HepG2 (cell line): ENCODE measurements around the gene C1orf198. TPM values are rescaled to one million over a fixed set of nuclear protein-coding genes. Genes with fewer than 3 reads are reported as not detected.

ENCODE experiments used
- MEIS2 ChIP-seq: sonication (generic); formaldehyde crosslinking; IDR thresholded peaks from 2 replicates; pipeline ENCODE4 v1.9.0; 2021; ENCODE audit warnings: mild to moderate bottlenecking, missing genetic modification reagents
- POLR2G ChIP-seq: fragments of 200-400 bp; formaldehyde crosslinking; IDR thresholded peaks from 2 replicates; pipeline ENCODE4 v1.6.1; 2018; ENCODE audit warnings: mild to moderate bottlenecking, low read depth, low read length, moderate library complexity
- UBTF ChIP-seq: sonication (generic); formaldehyde crosslinking; IDR thresholded peaks from 2 replicates; pipeline ENCODE4 v1.4.0; 2020; ENCODE audit warnings: mild to moderate bottlenecking, missing genetic modification reagents
- ZNF17 ChIP-seq: sonication (generic); formaldehyde crosslinking; IDR thresholded peaks from 2 replicates; pipeline ENCODE4 v1.5.0; 2020; ENCODE audit warnings: mild to moderate bottlenecking, missing genetic modification reagents
- ZNF430 ChIP-seq: sonication (generic); formaldehyde crosslinking; IDR thresholded peaks from 2 replicates; pipeline ENCODE4 v1.9.0; 2021; ENCODE audit warnings: mild to moderate bottlenecking, missing genetic modification reagents
- polyA plus RNA-seq, 8 experiments: library from polyadenylated mRNA; depleted of rRNA in 3 of 8; stranded (reverse) in 7 of 8; unstranded in 1 of 8; fragments of >200 nt; fragmentation: Illumina TruSeq in 4 of 8; extraction: Trizol in 4 of 8; gene quantifications; 2 replicates each; pipeline versions ENCODE4 v1.2.1 to v1.2.3, GENCODE V29; 2011 to 2016; ENCODE audit warnings: low read depth in 4 of 8, missing spikeins in 1 of 8, mixed read lengths in 1 of 8; ENCODE audit not compliant: insufficient read depth in 1 of 8
- total RNA-seq, 5 experiments: library from RNA; depleted of rRNA; stranded (reverse); fragments of >200 nt; fragmentation: Illumina TruSeq; extraction: Trizol; gene quantifications; 2 replicates each; pipeline ENCODE4 v1.2.3, GENCODE V29; 2016; ENCODE audit warnings: low read depth in 1 of 5
- TF ChIP-seq, protein P1 (sequence below): sonication (generic); formaldehyde crosslinking; IDR thresholded peaks from one replicate; pipeline ENCODE4 v1.5.1; 2020; ENCODE audit warnings: mild to moderate bottlenecking, missing genetic modification reagents; ENCODE audit errors: not compliant biosample characterization
- TF ChIP-seq, protein P2 (sequence below): sonication (generic); formaldehyde crosslinking; IDR thresholded peaks from 2 replicates; pipeline ENCODE4 v1.4.0; 2020; ENCODE audit warnings: mild to moderate bottlenecking, low read depth, missing genetic modification reagents

The C1orf198 gene
- total and polyA plus RNA-seq, 2 of the 13 experiments (the other 11 are each of a cell fraction or from before 2014, with no cell fraction given): 12.7 to 13.4 TPM

- TF ChIP-seq, protein P1, sequence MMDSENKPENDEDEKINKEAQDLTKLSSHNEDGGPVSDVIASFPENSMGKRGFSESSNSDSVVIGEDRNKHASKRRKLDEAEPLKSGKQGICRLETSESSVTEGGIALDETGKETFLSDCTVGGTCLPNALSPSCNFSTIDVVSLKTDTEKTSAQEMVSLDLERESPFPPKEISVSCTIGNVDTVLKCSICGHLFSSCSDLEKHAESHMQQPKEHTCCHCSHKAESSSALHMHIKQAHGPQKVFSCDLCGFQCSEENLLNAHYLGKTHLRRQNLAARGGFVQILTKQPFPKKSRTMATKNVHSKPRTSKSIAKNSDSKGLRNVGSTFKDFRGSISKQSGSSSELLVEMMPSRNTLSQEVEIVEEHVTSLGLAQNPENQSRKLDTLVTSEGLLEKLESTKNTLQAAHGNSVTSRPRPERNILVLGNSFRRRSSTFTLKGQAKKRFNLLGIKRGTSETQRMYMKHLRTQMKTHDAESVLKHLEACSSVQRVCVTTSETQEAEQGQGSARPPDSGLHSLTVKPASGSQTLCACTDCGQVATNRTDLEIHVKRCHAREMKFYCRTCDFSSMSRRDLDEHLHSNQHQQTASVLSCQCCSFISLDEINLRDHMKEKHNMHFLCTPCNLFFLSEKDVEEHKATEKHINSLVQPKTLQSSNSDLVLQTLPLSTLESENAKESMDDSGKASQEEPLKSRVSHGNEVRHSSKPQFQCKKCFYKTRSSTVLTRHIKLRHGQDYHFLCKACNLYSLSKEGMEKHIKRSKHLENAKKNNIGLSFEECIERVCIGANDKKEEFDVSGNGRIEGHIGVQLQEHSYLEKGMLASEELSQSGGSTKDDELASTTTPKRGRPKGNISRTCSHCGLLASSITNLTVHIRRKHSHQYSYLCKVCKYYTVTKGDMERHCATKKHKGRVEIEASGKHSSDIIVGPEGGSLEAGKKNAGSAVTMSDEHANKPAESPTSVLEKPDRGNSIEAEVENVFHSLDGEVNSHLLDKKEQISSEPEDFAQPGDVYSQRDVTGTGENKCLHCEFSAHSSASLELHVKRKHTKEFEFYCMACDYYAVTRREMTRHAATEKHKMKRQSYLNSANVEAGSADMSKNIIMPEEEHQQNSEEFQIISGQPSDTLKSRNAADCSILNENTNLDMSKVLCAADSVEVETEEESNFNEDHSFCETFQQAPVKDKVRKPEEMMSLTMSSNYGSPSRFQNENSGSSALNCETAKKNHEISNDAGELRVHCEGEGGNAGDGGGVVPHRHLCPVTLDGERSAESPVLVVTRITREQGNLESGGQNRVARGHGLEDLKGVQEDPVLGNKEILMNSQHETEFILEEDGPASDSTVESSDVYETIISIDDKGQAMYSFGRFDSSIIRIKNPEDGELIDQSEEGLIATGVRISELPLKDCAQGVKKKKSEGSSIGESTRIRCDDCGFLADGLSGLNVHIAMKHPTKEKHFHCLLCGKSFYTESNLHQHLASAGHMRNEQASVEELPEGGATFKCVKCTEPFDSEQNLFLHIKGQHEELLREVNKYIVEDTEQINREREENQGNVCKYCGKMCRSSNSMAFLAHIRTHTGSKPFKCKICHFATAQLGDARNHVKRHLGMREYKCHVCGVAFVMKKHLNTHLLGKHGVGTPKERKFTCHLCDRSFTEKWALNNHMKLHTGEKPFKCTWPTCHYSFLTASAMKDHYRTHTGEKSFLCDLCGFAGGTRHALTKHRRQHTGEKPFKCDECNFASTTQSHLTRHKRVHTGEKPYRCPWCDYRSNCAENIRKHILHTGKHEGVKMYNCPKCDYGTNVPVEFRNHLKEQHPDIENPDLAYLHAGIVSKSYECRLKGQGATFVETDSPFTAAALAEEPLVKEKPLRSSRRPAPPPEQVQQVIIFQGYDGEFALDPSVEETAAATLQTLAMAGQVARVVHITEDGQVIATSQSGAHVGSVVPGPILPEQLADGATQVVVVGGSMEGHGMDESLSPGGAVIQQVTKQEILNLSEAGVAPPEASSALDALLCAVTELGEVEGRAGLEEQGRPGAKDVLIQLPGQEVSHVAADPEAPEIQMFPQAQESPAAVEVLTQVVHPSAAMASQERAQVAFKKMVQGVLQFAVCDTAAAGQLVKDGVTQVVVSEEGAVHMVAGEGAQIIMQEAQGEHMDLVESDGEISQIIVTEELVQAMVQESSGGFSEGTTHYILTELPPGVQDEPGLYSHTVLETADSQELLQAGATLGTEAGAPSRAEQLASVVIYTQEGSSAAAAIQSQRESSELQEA (CRISPR knock-in tag): no peak
- TF ChIP-seq ZNF430 (no peak), UBTF (CRISPR knock-in tag) (no peak), ZNF17 (CRISPR knock-in tag) (no peak), POLR2G (no peak), MEIS2 (CRISPR knock-in tag) (no peak)
- TF ChIP-seq, protein P2, sequence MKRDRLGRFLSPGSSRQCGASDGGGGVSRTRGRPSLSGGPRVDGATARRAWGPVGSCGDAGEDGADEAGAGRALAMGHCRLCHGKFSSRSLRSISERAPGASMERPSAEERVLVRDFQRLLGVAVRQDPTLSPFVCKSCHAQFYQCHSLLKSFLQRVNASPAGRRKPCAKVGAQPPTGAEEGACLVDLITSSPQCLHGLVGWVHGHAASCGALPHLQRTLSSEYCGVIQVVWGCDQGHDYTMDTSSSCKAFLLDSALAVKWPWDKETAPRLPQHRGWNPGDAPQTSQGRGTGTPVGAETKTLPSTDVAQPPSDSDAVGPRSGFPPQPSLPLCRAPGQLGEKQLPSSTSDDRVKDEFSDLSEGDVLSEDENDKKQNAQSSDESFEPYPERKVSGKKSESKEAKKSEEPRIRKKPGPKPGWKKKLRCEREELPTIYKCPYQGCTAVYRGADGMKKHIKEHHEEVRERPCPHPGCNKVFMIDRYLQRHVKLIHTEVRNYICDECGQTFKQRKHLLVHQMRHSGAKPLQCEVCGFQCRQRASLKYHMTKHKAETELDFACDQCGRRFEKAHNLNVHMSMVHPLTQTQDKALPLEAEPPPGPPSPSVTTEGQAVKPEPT: no peak
These were observed 23.7 kb upstream of the C1orf198 start (continued) for GRCh38 chr1:230892018-230892491.
